IPS DF 19.7 (cell line): ENCODE measurements around the gene CERS5.
"Not testable (repeated sequence)": the region's sequence is repeated elsewhere in the genome, so short reads cannot be mapped to it uniquely, and the experiment has no call there.

Experiments used
- DNase-seq: peaks from one replicate; pipeline ENCODE4 v3.0.0-alpha.2; 2013; ENCODE audit warnings: low read depth, low spot score

CERS5 gene

GRCh38 chr12:50187084-50187900 lies 20.1 kb upstream of the CERS5 start:
- DNase-seq = no peak

GRCh38 chr12:50186681-50187080 lies 19.5 kb upstream of the CERS5 start:
- DNase-seq = no peak

DNA sequence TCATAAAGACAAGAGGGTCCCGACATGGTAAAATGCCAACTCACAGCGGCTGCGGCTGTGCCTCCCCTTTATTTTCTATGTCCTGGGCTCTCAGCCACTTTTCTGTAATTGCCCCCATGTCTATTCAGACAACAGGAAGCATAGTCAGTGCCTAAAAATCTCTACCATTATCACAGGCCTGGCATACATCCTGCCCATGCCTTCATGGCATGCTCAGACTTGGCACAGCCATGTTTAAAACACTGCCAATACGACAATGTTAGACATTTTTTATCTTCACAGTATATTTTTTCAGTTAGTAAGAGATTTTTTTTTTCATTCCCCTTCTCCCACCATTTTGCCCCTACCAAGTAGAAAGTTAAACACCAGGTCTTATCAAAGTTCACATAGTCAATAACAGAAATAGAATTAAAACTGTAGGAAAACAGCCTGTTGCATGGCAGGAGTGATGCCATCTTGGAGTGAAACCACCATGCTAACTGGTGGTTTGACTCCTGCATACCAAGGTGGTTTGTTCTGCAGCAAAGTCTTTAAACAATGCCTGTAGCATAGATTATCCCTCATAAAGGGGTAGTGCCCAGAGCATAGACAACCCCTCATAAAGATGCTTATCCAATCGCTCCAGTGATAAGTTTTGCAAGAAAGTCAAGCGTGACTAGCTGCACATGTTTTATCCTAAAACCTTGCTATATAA lies 18.9 kb upstream of the CERS5 start:
- DNase-seq = no peak

- DNase-seq = no peak
Measured at GRCh38 chr12:50185301-50185895, 18.2 kb upstream of the CERS5 start.

GRCh38 chr12:50184261-50184660 lies 17.1 kb upstream of the CERS5 start:
- no peak for DNase-seq

DNA sequence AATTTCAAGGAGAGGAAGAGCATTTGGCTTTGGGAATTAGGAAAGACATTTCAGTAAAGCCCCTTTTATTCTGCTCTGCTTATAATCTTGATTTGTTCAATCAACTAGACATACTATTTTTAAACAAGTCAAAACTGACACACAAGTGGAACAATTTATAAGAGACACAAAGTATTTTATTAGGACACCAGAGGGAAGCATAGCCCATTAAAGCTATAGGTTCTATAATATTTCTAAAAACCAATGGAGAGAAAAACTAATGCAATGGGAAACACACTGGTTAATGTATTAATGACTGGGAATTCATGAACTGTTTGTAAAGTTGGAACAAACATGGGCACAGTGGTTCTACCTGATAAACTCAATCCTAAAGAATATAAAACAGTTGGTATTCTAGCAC lies 15.3 kb upstream of the CERS5 start:
- no peak for DNase-seq

DNA sequence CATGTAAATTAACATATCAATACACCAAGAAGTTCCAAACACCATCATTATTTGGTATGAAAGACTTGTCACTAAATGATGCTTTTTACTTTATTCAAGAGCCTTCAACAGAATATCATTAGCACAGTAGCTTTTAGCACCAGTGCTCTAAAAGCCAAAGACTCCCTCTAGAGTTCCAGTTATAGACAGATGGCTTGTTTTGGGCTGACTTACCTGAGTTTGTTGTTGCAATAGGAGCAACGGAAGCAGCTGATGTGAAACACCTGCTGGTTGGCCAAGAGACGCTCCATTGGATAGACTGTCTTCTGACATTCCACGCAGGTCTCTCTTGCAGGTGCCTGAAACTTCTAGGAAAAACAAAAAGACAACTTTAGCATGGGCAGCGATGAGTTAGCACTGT lies 14.5 kb upstream of the CERS5 start:
- DNase-seq = no peak

GRCh38 chr12:50175716-50176026 lies 8.5 kb upstream of the CERS5 start:
- DNase-seq = no peak

GRCh38 chr12:50174971-50175715 lies 8.0 kb upstream of the CERS5 start:
- no peak for DNase-seq

- DNase-seq = no peak
Measured at GRCh38 chr12:50166799-50167048, 445 bp downstream of the CERS5 start.

GRCh38 chr12:50164963-50165362 lies 2.2 kb downstream of the CERS5 start:
- DNase-seq = no peak

- no peak for DNase-seq
Measured at GRCh38 chr12:50162230-50162629, 4.9 kb downstream of the CERS5 start.

- DNase-seq = no peak
Measured at GRCh38 chr12:50160643-50161042, 6.5 kb downstream of the CERS5 start.

DNA sequence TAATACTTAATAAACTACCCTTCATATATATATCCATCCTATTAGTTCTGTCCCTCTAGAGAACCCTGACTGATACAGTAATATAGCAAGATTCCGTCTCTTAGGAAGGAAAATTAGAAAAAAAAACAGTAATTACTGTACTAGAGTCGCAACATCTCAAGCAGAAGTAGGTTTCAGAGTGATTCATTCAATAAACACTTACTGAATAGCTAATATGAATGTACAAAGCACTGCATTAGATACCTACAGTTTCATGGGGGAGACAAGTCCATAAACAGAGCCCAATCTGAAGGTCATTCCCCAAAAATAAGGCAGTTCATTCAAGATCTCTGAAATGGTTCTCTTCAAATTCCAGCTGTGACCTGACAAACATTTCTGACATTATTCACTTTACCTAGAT lies 9.9 kb downstream of the CERS5 start:
- no peak for DNase-seq

DNA sequence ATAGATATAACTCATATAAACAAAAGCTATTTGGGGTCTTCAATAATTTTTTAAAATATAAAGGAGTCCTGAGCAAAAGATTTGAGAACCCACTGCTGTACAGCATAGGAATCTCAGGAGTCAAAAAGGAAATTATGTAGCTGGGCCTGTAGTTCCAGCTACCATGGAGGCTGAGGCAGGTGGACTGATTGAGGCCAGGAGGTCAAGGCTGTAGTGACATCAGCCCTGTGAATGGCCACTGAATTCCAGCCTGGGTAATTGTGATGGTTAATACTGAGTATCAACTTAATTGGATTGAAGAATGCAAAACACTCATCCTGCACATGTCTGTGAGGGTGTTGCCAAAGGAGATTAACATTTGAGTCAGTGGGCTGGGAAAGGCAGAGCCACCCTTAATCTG lies 10.5 kb downstream of the CERS5 start:
- no peak for DNase-seq

GRCh38 chr12:50154947-50155346 lies 12.2 kb downstream of the CERS5 start:
- not testable (repeated sequence) for DNase-seq

DNA sequence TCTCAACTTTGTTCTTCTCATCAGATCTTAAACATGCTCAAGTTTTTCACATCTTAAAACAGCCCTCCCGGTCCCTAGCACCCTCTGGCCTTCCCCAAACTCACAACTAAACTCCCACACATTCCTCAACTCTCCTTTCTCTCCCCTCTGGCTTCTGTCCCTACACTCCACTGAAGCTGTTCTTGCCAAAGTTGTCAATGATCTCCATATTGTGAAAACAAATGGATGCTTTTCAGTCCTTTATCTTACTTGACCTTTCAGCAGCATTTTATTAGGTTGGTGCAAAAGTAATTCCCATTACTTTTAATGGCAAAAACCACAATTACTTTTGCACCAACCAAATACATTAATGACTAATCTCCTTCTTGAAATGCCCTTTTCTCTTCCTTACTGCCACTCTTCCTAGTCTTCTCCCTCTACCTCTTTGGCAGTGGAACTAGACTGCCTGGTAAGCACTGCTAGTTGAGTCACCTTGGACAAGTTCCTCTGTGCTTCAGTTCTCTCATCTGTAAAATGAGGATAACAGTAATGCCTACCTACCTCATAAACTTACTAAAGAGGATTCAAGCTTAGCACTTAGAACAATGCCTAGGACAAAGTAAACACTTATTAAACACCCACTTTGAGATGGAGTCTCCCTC lies 16.0 kb downstream of the CERS5 start:
- DNase-seq = no peak

DNA sequence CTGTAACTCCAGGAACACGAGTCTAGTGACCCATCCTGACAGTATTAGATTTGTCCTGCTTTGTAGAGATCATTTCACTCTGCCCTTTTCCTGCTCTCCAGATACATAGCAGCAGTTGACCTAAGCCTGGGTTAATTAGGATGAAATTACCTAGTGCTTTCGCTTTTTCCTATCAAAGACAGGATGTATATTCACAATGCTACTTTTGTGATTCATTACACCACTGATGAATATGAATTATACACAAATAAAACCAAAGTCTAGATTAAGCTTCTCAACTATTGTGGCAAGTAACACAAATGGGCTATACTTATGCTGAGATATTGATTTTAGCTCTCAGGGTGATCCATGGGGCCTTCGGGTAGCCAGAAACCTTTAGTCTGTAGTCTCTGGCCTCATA lies 17.9 kb downstream of the CERS5 start:
- no peak for DNase-seq

DNA sequence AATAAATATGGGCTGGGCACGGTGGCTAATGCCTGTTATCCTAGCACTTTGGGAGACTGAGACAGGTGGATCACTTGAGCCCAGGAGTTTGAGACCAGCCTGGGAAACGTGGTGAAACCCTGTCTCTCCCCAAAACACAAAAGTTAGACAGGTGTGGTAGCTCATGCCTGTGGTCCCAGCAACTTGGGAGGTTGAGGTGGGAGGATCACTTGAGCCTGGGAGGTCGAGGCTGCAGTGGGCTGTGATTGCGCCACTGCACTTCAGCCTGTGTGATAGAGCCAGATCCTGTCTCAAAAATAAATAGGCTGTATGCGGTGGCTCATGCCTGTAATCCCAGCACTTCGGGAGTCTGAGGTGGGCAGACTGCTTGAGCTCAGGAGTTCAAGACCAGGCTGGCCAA lies 19.2 kb downstream of the CERS5 start:
- DNase-seq = not testable (repeated sequence)

DNA sequence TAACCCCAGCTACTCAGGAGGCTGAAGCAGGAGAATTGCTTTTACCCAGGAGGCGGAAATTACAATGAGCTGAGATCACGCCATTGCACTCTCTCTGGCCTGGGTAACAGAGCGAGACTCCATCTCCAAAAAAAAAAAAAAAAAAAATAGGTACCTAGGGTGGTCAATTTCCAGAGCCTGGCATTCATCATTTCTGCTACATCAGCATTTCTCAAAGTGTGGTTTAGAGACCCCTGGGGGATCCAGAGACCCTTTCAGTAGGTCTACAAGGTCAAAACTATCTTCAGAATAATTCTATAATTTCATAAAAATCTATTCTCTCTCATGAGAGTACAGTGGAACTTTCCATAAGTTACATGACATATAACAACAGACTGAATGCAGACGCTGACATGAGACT lies 19.9 kb downstream of the CERS5 start:
- no peak for DNase-seq

DNA sequence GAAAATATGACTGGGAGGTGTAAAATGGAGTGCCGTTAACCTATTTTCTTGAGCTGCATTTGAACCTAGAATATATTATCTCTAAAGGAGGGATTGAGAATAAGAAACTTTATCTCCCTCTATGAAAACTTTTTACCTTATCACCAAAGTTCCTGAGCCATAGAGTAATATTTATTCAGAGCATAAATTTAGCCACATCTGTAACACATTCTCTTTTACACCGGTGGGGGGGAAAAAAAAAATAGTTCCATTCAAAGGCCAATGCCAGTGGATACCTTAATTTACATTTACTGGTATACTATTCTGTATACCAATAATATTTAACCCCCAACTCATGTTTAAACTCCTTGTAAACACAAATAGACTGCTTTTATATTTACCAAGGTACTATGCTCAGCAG lies 21.7 kb downstream of the CERS5 start:
- no peak for DNase-seq

- no peak for DNase-seq
Measured at GRCh38 chr12:50142993-50143392, 24.2 kb downstream of the CERS5 start.
